Measurements from ENCODE around the gene CEP120. TPM values are rescaled to one million over a fixed set of nuclear protein-coding genes. Genes with fewer than 3 reads are reported as not detected.
"Not testable (repeated sequence)": the region's sequence is repeated elsewhere in the genome, so short reads cannot be mapped to it uniquely, and the experiment has no call there.

The CEP120 gene
- total RNA-seq, 1 donor from 2014 or later = 10.2 TPM

- no peak for DNase-seq (ENCODE audit: low spot score)
- intact Hi-C loops (cut with DNase I) = loop anchor here (10.0 kb wide), 2 partner anchors 310 to 450 kb away; partner anchors contain the start of gene PPIC
These were observed 78.3 kb downstream of the CEP120 start for GRCh38 chr5:123344816-123345426.

- intact Hi-C loops (cut with DNase I) = loop anchor here (10.0 kb wide), 2 partner anchors 306 to 446 kb away; partner anchors contain the start of gene PPIC
- DNase-seq (ENCODE audit: low spot score) = no peak
These were observed 82.3 kb downstream of the CEP120 start for GRCh38 chr5:123340928-123341327.

DNA sequence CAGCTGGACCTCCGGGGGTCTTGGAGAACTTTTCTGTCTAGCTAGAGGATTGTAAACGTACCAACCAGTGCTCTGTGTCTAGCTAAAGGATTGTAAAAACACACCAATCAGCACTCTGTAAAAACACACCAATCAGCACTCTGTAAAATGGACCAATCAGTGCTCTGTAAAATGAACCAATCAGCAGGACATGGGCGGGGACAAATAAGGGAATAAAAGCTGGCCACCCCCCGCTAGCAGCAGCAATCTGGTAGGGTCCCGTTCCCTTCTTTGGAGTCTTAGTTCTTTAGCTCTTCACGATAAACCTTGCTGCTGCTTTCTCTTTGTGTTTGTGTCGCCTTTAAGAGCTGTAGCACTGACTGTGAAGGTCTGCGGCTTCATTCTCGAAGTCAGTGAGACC, 114.8 kb downstream of the CEP120 start:
- DNase-seq (ENCODE audit: low spot score); intact Hi-C loops (cut with DNase I): not testable (repeated sequence)

DNA sequence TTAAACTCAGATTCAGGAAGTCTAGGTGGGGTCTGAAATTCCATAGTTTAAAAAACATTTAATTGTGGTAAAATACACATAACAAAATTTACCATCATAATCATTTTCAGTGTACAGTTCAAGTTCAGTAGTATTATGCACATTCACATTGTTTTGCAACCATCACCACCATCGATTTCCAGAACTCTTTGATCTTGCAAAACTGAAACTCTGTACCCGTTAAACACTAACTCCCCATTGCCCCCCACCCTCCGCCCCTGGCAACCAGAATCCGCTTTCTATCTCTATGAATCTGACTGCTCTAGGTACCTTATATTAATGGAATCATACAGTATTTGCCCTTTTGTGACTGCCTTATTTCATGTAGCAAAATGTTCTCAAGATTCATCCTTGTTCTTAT, 117.5 kb downstream of the CEP120 start:
- no peak for DNase-seq (ENCODE audit: low spot score)
- intact Hi-C loops (cut with DNase I) = no loop called here

DNA sequence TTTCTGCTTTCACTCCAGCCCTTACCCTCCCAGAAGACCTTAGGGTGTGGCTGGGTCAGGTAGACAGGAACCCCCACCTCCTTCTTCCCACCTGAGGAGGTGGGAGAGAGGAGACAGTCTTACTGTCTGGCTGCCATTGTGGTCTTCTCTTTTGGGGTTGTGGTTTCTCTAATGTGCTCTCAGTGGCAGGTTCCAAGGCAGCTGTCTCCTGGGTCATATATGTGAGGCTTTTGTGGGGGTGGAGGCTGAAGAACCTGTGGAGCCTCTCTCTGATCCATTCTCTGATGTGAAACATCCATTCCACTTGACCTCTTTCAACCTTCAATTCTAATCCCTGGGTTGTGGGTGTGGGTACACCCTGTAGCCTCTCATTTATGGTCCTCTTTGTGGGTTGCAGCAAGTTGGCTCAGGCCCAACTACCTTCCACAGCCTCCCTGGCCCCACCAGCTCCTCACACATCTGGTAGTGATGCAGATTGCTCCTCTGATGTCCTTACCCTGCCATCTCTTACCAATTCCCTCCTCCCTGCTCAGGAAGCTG, 118.4 kb downstream of the CEP120 start:
- DNase-seq (ENCODE audit: low spot score) = no peak

GRCh38 chr5:123303802-123304201, 119.4 kb downstream of the CEP120 start:
- DNase-seq (ENCODE audit: low spot score) = no peak
- intact Hi-C loops (cut with DNase I) = no loop called here

More for the DNA sequence above, 118.4 kb downstream of the CEP120 start:
- intact Hi-C loops (cut with DNase I) = no loop called here

GRCh38 chr5:123300266-123300665, 122.9 kb downstream of the CEP120 start:
- DNase-seq (ENCODE audit: low spot score) = no peak
- intact Hi-C loops (cut with DNase I) = no loop called here

- no peak for DNase-seq (ENCODE audit: low spot score)
- intact Hi-C loops (cut with DNase I) = no loop called here
These were observed 124.1 kb downstream of the CEP120 start for GRCh38 chr5:123299136-123299535.

GRCh38 chr5:123298335-123299030, 124.7 kb downstream of the CEP120 start:
- intact Hi-C loops (cut with DNase I) = no loop called here
- DNase-seq (ENCODE audit: low spot score) = no peak

DNA sequence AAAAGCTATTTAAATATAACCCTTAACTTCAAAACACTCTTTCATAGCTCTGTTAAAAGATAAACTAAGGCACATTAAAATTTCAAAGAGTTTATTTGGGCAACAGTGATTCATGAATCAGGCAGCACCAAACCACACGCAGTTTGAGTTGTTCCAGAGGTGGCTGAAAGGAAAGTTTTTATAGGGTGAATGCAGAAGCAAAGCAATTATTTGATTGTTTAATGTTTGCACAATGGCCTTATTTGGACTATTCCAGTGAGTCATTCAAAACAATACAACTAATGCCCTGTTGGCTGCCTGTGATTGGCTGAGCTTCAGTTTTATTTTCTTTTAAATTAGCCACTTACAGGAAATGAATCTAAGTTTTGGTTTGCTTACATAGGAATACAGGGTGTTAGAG, 125.3 kb downstream of the CEP120 start:
- intact Hi-C loops (cut with DNase I) = no loop called here
- no peak for DNase-seq (ENCODE audit: low spot score)

DNA sequence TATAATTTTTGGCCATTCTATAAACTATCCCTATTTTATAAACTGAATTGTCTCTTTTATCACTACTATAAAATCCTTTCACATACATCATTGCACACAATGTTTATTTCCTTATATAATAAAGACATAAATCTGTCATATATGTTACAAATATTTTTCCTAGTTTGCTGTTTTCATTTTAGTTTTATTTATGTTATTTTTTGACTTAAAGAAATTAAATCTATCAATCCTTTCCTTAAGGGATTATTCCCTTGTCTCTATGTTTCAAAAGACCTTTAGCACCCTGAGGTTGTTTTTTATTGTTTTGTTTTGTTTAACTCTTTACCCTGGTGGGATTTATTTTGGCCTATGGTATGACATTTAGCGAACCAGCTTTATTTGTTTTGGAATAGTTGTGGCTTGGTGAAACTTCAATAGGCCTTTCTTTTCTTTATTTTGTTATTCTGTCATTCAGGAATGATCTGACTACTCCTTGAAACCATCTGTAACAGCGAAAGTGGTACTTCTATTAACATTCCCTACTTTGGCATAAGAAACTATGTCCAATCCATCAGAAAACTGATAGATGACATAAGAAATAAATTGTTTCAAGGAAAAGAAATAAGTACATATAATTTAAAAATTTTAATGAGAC, 125.9 kb downstream of the CEP120 start:
- intact Hi-C loops (cut with DNase I) = no loop called here
- no peak for DNase-seq (ENCODE audit: low spot score)

Other genes starting within 250 kb of the CEP120 start
- 28.0 TPM for gene CSNK1G3, start 88.8 kb upstream of the CEP120 start, total RNA-seq